ENCODE data around the gene CHAT. TPM values are rescaled to one million over a fixed set of nuclear protein-coding genes. Genes with fewer than 3 reads are reported as not detected.

The CHAT gene
- total and polyA plus RNA-seq, 12 donors = not detected

- TF ChIP-seq CTCF (IDR thresholded peaks at IDR 0.05) (no peak), POLR2A (IDR thresholded peaks at IDR 0.05) (no peak)
- no peak for DNase-seq
- peaks cover 64% of the 10 kb centered on the region for H3K27me3 ChIP-seq
- intact Hi-C loops (cut with DNase I) = no loop called here
- H3K9me3 ChIP-seq (replicated peaks in 1 of 3) = no peaks in the 10 kb centered on the region
- peaks cover 0 to 13% of the 10 kb centered on the region in 2 donors for H3K4me1 ChIP-seq (replicated peaks in 1 of 2)
- 8 to 19% (median 12%) methylated on average over 13 to 14 of the region's 14 CpGs for WGBS, 4 donors
- H3K4me3 ChIP-seq = no peak overlapping the region
- H3K27ac ChIP-seq = no peak overlapping the region
- no peaks in the 10 kb centered on the region for H3K36me3 ChIP-seq (replicated peaks in 1 of 2)
Observed at GRCh38 chr10:49608166-49609005, 5.5 kb upstream of the CHAT start.

GRCh38 chr10:49609006-49609282 lies 4.9 kb upstream of the CHAT start:
- H3K4me1 ChIP-seq (replicated peaks in 1 of 2) = peaks cover 0 to 13% of the 10 kb centered on the region in 2 donors
- no peak for DNase-seq
- 3 to 13% (median 5%) methylated on average over 7 to 19 of the region's 19 CpGs for WGBS, 4 donors
- H3K27ac ChIP-seq = no peak overlapping the region
- TF ChIP-seq CTCF (IDR thresholded peaks at IDR 0.05) (no peak), POLR2A (IDR thresholded peaks at IDR 0.05) (no peak)
- no peaks in the 10 kb centered on the region for H3K9me3 ChIP-seq (replicated peaks in 1 of 3)
- intact Hi-C loops (cut with DNase I) = no loop called here
- no peak overlapping the region for H3K4me3 ChIP-seq
- H3K36me3 ChIP-seq (replicated peaks in 1 of 2) = no peaks in the 10 kb centered on the region
- H3K27me3 ChIP-seq = peaks cover 69% of the 10 kb centered on the region

GRCh38 chr10:49609283-49610113 lies 4.3 kb upstream of the CHAT start:
- TF ChIP-seq POLR2A (IDR thresholded peaks at IDR 0.05) = no peak
- TF ChIP-seq CTCF (IDR thresholded peaks at IDR 0.05) = no peak
- Histone ChIP-seq H3K9me3 (replicated peaks in 1 of 3) (no peaks in the 10 kb centered on the region), H3K27me3 (peaks cover 74% of the 10 kb centered on the region), H3K27ac (no peak overlapping the region), H3K4me1 (replicated peaks in 1 of 2) (peaks cover 0 to 13% of the 10 kb centered on the region in 2 donors), H3K36me3 (replicated peaks in 1 of 2) (no peaks in the 10 kb centered on the region), H3K4me3 (no peak overlapping the region)
- intact Hi-C loops (cut with DNase I) = no loop called here
- DNase-seq = no peak
- 1 to 7% (median 3%) methylated on average over 25 to 62 of the region's 62 CpGs for WGBS, 4 donors

GRCh38 chr10:49610114-49610457 lies 3.8 kb upstream of the CHAT start, which contains the start of gene SLC18A3:
Gene SLC18A3, plus strand, starts transcription at chr10:49610310. Its CDS starts 431 bp downstream, at chr10:49610741.
- Histone ChIP-seq H3K4me1 (replicated peaks in 1 of 2) (peaks cover 0 to 13% of the 10 kb centered on the region in 2 donors), H3K9me3 (replicated peaks in 1 of 3) (no peaks in the 10 kb centered on the region), H3K27me3 (peaks cover 76% of the 10 kb centered on the region), H3K4me3 (no peak within 1 kb of the TSS), H3K27ac (no peak within 1 kb of the TSS), H3K36me3 (replicated peaks in 1 of 2) (no peaks in the 10 kb centered on the region)
- 0 to 7% (median 2%) methylated on average over 6 to 43 of the region's 43 CpGs for WGBS, 4 donors
- DNase-seq = no peak
- intact Hi-C loops (cut with DNase I) = no loop called here
- TF ChIP-seq CTCF (IDR thresholded peaks at IDR 0.05) = no peak
- TF ChIP-seq POLR2A (IDR thresholded peaks at IDR 0.05) = no peak

All from adrenal gland (tissue), 12 donors.